ENCODE data around the gene RANBP1.

DNA sequence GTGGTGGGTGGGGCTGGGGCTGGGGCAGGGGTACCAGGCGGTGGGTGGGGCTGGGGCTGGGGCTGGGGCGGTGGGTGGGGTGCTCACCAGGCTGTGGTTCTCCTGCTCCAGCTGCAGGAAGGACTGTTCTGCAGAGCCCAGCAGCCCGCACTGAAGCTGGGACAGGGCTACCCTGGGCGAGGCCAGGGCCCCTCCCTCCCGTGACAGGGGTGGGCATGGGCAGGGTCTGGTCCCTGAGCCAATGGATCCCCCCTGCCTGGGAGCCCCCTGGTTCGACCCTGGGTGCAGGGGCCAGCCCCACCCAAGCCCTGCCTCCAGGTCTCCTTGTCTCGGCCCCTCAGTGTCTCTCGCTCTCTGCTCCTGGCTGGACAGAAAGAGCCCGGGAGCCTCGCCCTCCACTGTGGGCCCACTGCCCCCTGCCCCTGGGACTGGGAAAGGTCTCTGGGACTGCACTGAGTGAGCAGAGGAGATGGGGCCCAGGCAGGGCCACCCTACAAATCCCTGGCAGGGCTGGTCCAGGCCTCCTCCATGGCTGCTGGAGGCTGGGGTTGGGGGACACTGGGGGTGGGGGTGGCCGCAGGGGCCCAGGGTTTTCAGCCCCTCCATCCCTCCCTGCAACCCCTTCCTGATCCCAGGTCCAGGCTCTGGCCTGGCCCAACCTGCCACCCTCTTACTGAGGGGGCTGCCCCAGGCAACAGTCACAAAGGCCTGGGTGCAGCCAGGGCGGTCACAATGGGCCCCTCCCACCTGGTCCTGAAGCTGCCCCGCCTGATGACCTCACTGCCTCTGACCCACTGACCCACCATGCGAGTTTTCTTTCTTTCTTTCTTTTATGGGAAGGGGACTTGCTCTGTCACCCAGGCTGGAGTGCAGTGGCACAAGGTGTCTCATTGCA is 34.7 kb downstream of the RANBP1 start, which contains the start of gene CCDC188:
- TF ChIP-seq, protein P1, sequence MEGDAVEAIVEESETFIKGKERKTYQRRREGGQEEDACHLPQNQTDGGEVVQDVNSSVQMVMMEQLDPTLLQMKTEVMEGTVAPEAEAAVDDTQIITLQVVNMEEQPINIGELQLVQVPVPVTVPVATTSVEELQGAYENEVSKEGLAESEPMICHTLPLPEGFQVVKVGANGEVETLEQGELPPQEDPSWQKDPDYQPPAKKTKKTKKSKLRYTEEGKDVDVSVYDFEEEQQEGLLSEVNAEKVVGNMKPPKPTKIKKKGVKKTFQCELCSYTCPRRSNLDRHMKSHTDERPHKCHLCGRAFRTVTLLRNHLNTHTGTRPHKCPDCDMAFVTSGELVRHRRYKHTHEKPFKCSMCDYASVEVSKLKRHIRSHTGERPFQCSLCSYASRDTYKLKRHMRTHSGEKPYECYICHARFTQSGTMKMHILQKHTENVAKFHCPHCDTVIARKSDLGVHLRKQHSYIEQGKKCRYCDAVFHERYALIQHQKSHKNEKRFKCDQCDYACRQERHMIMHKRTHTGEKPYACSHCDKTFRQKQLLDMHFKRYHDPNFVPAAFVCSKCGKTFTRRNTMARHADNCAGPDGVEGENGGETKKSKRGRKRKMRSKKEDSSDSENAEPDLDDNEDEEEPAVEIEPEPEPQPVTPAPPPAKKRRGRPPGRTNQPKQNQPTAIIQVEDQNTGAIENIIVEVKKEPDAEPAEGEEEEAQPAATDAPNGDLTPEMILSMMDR (IDR thresholded peaks at IDR 0.05) = no peak
- TF ChIP-seq POLR2AphosphoS5 (IDR thresholded peaks at IDR 0.05) (no peak), POLR2A (IDR thresholded peaks at IDR 0.05; ENCODE audit: low read depth) (no peak), EP300 (IDR thresholded peaks at IDR 0.05) (no peak)
